Effector memory CD8-positive, alpha-beta T cell (primary cell): ENCODE measurements around the gene NELFB.

Experiments used
- ATAC-seq: fragments of 150-1000 bp; cut with Tn5 transposase; replicated peaks from 2 replicates; pipeline ENCODE4 v1.10.0; 2021; ENCODE audit warnings: mild to moderate bottlenecking, moderate library complexity
- DNase-seq, 3 experiments: peaks; one replicate each; pipeline ENCODE4 v3.0.0; 2021
- H3K27ac Mint-ChIP-seq, 2 donors: one replicate each; pipeline ENCODE4 v1.8.0; 2022; ENCODE audit warnings: mild to moderate bottlenecking in 2 of 2, mixed read lengths in 2 of 2, moderate library complexity in 2 of 2
- H3K27me3 Mint-ChIP-seq, 2 donors: one replicate each; pipeline ENCODE4 v1.8.0; 2022; ENCODE audit warnings: mixed read lengths in 2 of 2
- H3K36me3 Mint-ChIP-seq: one replicate; pipeline ENCODE4 v1.8.0; 2022; ENCODE audit warnings: mild to moderate bottlenecking, moderate library complexity, mixed read lengths; ENCODE audit not compliant: insufficient read depth
- H3K4me1 Mint-ChIP-seq, 2 donors: one replicate each; pipeline ENCODE4 v1.8.0; 2022; ENCODE audit warnings: low read depth in 2 of 2, mixed read lengths in 2 of 2
- H3K4me3 Mint-ChIP-seq, 2 donors: one replicate each; pipeline ENCODE4 v1.8.0; 2022; ENCODE audit warnings: mild to moderate bottlenecking in 2 of 2, mixed read lengths in 2 of 2, moderate library complexity in 2 of 2
- H3K9me3 Mint-ChIP-seq, 2 donors: one replicate each; pipeline ENCODE4 v1.8.0; 2022; ENCODE audit warnings: mixed read lengths in 2 of 2

Gene NELFB

DNA sequence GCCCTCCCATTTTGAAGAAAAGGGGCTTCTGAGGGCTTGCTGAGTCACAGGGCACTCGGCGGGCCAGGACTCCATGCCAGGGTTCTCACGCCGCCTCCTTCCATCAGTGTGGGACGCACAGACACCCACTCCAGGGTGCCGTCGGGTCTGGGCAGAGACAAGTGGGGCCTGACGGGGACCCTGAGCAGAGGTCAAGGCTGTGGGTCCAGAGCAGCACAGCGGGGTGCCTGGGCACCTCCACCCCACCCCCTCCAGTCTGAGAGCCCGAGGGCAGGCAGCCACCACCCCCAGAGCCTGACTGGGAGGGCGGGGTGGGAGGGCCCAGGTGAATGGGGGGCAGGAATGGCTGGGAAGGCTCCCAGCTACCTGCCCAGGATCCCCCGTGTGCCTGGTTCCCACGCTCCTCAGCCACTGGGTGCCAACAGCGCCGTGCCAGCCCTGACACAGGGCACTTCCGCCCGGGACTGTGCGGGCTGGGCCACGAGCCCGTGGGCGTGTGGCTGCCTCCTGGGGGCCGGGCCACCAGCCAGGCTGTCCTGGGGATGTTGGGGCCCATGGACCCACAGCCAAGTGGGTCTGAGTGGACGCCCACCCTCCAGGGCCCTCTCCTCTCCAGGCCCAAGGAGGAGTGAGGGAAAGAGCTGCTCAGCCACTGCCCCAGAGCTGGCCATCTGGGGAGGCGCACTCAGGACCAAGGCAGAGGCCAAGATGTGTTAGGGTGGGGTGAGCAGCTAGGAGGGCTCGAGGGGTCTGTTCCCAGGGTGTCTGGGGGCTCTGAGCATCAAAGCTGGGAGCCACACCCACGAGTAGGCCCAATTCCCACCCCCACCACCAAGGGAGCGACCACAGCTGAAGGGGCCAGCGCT is 57.1 kb downstream of the NELFB start:
- DNase-seq (no peak), ATAC-seq (no peak)
- no peaks in the 10 kb centered on the region for H3K36me3 Mint-ChIP-seq
- no peak overlapping the region for H3K4me3 Mint-ChIP-seq
- H3K4me1 Mint-ChIP-seq = peaks cover 0 to under 1% of the 10 kb centered on the region in 2 donors
- H3K9me3 Mint-ChIP-seq = no peaks in the 10 kb centered on the region
- peaks cover 7 to 8% of the 10 kb centered on the region in 2 donors for H3K27me3 Mint-ChIP-seq
- H3K27ac Mint-ChIP-seq = no peak overlapping the region

DNA sequence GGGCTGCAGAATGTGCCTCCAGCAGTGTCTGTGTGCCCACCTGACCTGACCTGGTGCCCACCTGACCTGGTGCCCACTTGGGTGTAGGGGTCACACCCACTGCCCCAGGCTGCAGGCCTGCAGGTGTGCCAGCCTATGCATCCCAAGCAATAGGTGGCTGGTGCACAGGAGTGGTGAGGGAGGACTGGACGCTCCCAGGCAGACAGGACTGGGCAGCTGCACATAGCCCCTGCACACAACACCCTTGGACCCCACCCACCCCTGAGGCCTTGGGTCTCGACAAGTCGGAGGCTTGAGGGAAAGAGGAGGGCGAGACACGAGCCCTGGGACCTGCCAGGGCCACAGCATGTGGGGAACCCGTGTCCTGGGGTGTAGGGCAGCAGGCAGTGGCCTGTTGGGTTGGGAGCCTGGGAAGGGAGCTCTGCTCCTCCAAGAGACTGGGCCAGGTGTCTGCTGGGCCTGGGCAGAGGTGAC is 57.8 kb downstream of the NELFB start:
- Mint-ChIP-seq H3K27ac (no peak overlapping the region), H3K4me1 (no peaks in the 10 kb centered on the region), H3K27me3 (peaks cover 7 to 9% of the 10 kb centered on the region in 2 donors), H3K9me3 (no peaks in the 10 kb centered on the region), H3K36me3 (no peaks in the 10 kb centered on the region), H3K4me3 (no peak overlapping the region)
- no peak for DNase-seq
- no peak for ATAC-seq

DNA sequence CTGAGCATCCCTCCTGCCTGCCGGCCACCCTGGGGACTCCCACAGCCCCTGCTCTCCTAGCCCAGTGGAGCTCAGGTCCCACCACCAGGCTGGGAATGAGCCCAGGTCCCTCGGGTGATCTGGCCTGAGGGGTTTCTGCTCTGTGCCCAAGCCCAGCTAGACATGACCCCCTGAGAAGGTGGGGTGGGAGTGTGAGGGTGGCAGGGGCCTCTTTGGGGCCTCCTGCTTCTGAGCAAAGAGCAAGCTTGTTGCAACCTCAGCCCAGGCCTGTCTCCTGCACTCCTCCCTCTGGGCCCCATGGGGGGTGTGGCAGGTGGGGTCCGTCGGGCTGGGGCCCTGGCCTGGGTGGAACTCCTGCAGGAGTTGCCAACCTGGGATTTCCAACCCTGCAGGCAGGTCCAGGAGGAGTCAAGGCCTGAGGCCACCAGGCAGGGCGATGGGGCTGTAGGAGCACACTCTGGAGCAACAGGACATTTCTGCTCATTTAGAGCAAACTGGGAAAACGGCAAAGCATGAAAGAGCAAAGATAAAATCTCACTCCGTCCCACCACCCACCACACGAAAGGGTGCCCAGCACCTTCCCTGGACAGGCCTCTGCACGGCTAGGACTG is 58.3 kb downstream of the NELFB start:
- ATAC-seq = no peak
- no peaks in the 10 kb centered on the region for H3K9me3 Mint-ChIP-seq
- H3K27ac Mint-ChIP-seq = no peak overlapping the region
- DNase-seq = no peak
- peaks cover 7 to 9% of the 10 kb centered on the region in 2 donors for H3K27me3 Mint-ChIP-seq
- no peak overlapping the region for H3K4me3 Mint-ChIP-seq
- no peaks in the 10 kb centered on the region for H3K4me1 Mint-ChIP-seq
- H3K36me3 Mint-ChIP-seq = no peaks in the 10 kb centered on the region

DNA sequence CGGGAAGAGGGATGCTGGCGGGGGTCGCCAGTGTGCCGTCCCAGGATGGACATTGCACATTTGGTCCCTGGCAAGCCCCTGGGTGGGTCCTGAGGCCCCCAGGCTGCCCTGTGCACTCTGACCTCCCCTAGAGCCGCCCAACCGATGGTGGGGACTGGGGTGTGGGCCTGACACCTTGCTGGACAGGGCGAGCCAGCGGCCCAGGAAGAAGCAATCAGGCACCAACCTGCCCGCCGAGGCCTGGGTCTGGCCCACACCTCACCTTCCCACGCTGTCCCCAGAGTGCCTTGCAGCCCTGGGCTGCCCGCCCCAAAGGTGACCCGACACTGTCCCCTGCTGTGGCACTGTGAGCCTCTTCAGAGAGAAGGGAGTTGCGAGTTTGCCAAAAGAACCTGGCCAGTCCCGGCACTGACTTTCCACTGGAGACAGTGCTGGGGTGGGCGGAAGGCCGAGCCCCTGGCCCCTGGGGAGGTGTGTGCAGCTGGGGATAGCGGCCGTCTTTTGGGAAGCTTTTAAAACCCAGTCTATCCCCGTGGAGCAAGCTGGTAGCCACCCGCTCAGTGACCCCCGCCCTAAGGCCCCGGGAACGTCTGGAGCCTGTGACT is 58.9 kb downstream of the NELFB start:
- ATAC-seq = no peak
- no peak overlapping the region for H3K27ac Mint-ChIP-seq

DNA sequence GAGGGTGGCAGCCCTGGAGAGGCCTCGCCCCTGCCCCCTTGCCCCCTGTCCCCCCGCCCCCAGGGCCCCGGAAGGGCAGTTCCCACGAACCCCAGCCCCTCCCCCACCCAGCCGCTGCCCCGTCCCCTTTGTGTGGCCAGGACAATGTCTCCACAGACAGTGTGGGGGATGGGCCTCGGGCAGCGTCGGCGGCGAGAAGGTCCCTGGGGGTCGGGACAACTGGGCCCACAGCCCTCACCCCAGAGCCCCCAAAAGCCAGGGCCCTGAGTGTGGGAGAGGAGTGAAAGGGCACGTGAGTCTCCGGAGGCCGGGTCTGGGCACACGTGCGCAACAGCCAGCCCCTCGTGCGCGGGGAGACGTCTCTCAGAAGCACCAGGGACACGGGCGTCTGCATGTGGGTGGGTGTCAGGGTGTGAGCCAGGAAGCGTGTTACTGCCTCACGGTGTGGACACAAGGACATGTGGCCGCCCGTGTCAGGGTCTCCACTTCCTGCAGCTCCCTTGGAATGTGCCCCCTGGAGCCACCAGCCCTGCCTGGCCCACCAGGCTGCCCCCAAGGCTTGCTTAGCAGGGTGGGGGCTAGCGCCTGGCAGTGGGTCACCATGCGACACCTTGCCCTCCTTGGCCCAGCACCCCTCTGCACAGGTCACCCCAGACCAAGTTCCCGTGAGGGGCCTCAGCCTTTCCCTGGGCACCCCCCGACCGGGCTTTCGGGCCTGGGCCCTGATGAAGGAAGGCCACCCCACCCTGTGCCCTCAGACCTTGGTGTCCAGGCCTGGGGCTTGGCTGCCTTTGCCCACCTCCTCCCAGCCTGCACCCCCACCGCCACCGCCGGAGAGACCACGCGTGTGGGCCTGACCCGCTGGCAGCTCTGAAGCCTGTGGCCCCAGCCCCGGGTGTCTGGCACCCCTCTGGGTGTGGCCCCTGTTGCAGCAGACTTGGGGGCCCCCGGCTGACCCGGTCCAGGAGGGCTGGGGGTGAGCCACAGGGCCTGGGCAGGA is 59.7 kb downstream of the NELFB start:
- Mint-ChIP-seq H3K36me3 (no peaks in the 10 kb centered on the region), H3K9me3 (no peaks in the 10 kb centered on the region), H3K27ac (no peak overlapping the region), H3K4me3 (no peak overlapping the region), H3K27me3 (peaks cover 7 to 9% of the 10 kb centered on the region in 2 donors), H3K4me1 (no peaks in the 10 kb centered on the region)
- ATAC-seq = no peak
- no peak for DNase-seq

More for the DNA sequence above, 58.9 kb downstream of the NELFB start:
- no peak for DNase-seq
- no peak overlapping the region for H3K4me3 Mint-ChIP-seq
- peaks cover 7 to 9% of the 10 kb centered on the region in 2 donors for H3K27me3 Mint-ChIP-seq
- no peaks in the 10 kb centered on the region for H3K4me1 Mint-ChIP-seq
- no peaks in the 10 kb centered on the region for H3K9me3 Mint-ChIP-seq
- no peaks in the 10 kb centered on the region for H3K36me3 Mint-ChIP-seq

DNA sequence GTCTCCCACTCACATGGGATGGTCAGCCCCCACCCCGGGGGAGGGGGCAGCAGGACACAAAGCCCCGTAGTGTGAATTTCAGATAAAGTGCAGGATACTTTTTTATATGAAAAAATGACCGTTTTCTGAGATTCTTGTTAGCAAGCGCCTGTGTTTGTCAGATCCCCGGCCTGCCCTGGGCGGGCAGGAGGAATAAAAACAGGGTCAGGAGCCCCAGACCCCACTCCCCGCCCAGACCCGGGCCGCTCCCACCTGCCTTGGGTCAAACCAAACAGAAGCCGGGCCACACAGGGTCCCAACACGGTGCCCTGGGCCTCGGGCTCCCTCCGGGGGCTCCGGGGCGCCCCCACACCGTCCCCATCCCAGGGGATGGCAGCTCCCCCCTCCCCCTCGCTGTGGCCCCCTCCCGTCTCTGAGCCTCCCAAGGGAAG is 60.5 kb downstream of the NELFB start:
- Mint-ChIP-seq H3K9me3 (no peaks in the 10 kb centered on the region), H3K4me1 (no peaks in the 10 kb centered on the region), H3K27ac (no peak overlapping the region), H3K4me3 (no peak overlapping the region), H3K27me3 (peaks cover 7 to 9% of the 10 kb centered on the region in 2 donors), H3K36me3 (no peaks in the 10 kb centered on the region)
- no peak for DNase-seq
- no peak for ATAC-seq

DNA sequence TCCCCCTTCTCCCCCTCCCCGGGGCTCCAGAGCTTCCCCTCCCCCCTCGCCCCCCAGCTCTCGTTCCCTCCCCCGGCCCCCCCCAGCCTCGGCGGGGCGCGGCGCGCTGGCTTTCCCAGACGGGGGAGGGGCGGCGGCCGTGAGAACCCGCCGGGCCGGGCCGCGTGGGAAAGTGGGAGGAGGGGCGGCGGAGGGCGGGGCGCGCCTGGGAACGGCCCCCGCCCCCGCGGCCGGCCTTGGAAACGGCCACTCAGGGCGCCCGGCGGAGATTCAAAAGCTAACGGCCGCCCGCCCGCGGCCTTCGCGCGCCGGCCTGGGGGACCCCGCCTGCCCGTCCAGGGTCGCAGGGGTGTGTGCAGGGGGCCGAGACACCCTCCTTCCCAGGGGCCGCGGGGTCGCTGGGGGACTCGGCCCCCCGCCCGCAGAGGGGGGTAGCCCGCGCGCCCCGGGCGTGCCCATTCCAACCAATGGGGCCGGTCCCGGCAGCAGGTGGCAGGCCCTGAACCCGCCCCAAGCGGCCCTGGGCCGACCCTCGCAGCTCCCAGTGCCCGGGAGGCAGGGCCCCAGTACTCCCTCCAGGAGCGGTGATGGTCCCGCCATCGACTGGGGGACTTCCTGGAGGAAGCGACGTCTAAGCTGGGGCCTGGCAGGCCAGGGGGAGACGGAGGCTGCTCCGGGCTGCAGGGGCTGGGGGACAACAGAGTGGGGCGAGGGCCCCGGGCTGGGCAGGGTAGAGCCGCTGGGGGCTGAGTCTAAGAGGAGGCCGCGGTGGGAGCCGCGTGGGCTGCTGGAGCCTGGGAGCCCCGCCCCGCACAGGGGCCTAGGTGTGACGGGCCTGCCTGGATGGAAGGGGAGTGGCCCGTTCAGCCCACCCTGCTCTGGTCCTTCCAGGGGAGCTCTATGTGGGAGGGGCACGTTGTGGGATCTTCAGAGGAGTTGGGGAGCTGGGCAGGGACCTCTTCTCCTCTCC is 61.2 kb downstream of the NELFB start:
- DNase-seq (no peak), ATAC-seq (no peak)
- Mint-ChIP-seq H3K4me1 (no peaks in the 10 kb centered on the region), H3K9me3 (no peaks in the 10 kb centered on the region), H3K27ac (no peak overlapping the region), H3K4me3 (no peak overlapping the region), H3K27me3 (peaks cover 7 to 9% of the 10 kb centered on the region in 2 donors), H3K36me3 (no peaks in the 10 kb centered on the region)

DNA sequence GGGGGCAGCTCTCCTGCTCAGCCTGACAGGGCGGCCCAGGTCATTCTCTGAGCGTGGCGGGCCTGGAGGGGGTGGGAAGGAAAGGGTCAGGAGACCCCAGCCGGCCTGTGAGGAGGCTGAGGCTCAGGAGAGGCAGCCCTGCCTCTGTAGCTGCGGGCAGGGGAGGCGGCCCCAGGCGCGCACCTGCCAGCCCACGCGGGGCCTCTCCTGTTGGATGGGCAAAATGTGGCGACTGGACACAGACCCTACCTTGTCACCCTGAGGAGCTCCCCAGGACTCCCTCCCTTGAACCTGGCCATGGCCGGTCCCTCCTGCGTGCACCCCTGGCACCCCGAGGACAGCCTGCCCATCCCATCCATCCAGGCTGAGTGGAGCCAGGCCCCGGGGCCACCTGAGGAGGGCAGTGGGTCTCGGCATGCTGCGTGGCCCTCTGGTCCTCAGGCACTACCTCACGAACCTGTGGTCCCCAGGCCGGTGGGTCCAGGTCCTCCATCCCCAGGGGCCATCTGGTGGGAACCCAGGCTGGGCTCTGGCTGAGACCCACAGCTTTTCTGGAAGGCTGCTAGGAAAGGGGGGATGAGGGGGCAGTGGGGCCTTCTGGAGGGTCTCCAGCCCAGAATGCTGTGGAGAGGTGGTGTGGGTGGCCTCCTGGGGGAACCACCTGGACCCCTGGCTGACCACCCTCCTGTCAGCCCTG is 62.0 kb downstream of the NELFB start:
- Mint-ChIP-seq H3K4me3 (no peak overlapping the region), H3K36me3 (no peaks in the 10 kb centered on the region), H3K9me3 (no peaks in the 10 kb centered on the region), H3K27ac (no peak overlapping the region), H3K27me3 (peaks cover 7 to 9% of the 10 kb centered on the region in 2 donors), H3K4me1 (no peaks in the 10 kb centered on the region)
- ATAC-seq = no peak
- no peak for DNase-seq

DNA sequence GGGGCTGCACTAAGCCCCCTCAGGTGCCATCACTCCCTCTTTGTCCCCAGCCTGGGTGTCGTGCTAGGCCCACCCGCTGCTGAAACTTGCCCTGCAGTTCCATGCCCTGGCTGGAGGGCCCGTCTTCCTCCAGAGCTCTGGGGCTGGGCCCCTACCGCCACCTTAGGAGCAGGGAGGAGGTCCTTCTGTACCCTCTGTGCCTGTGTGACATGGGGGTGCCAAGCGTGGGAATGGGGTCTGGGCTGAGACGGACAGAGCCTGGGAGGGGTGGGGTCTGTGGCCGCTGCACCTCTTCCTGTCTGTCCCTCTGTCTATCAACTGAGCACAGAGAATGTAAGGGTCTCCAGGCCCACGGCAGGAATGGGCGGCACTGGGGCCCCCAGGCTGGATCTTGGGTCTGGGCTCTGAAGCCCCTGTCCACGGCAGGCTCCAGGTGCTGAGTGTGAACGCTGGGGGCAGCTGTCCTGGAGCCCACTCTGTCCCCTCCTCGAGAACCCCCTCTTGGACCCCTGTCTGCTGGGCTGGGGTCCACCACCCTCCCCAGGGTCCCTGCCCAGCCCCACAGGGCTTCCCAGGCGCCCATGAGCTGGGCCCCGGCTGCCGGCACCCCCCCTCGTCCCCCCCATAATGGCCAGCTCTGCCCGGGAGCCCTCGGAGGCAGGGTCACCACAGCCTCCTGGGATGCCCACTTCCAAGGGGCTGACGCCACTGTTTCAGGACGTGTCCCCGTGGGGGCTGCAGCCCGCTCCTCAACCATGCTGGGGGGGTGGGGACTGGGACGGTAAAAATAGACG is 62.8 kb downstream of the NELFB start:
- Mint-ChIP-seq H3K4me3 (no peak overlapping the region), H3K36me3 (no peaks in the 10 kb centered on the region), H3K9me3 (no peaks in the 10 kb centered on the region), H3K27ac (no peak overlapping the region), H3K27me3 (peaks cover 7 to 9% of the 10 kb centered on the region in 2 donors), H3K4me1 (no peaks in the 10 kb centered on the region)
- DNase-seq (no peak), ATAC-seq (no peak)

DNA sequence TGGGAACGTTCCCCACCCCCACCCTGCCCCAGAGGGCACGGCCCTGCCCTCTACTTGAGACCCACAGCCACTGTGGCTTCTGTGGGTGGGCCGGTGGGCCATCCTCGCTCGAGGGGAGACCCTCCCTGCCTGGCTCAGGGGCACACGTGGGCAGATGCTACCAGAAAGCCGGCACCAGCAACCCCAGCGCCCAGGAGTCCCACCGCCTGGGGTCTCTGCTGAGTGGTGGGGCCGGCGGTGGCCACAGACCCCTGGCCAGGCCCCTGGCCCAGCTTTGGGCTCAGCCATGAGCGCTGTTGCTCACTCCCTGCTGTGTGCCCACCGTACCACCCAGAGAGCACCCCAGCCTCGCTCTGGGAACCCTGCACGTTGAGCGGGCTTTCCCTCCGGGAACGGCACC is 63.5 kb downstream of the NELFB start:
- H3K4me1 Mint-ChIP-seq = no peaks in the 10 kb centered on the region
- no peak for ATAC-seq
- peaks cover 7 to 9% of the 10 kb centered on the region in 2 donors for H3K27me3 Mint-ChIP-seq
- H3K36me3 Mint-ChIP-seq = no peaks in the 10 kb centered on the region
- H3K9me3 Mint-ChIP-seq = no peaks in the 10 kb centered on the region
- DNase-seq = no peak
- H3K27ac Mint-ChIP-seq = no peak overlapping the region
- H3K4me3 Mint-ChIP-seq = no peak overlapping the region

DNA sequence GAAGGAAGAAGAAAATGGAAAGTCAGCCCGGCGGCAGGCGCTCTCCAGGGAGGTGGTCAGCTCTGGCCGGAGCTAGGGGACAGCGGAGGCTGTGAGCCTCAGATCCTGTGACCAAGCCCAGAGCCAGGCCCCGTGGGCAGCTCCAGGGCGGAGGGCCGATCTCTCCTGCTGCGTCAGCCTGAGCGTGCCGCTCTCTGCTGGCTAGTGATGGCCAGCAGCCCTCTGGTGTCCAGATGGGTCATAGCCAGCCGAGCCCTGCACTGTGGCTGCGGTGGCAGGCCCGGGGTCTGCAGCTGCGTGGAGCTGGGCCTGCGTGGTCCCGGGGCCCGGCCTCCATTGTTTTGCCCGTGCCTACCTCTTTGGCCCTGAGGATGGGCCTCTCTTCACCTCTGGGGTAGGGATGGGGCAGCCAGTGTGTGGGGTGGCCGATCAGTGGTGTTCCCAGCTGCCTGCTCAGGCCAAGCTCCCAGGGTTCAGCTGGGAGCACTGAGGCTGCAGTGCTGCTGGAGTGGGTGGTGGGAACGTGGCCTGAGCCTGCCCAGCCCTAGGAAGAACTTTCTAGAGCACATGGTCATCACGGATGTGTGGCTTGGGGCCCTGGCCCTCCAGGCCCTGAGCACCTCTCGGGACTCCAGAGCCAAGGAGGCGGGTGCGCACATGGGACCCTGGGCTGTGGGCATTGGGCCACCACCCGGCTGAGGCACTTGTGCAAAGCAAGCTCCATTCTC is 64.0 kb downstream of the NELFB start:
- no peak overlapping the region for H3K27ac Mint-ChIP-seq
- DNase-seq (no peak), ATAC-seq (no peak)
- no peaks in the 10 kb centered on the region for H3K36me3 Mint-ChIP-seq
- no peaks in the 10 kb centered on the region for H3K9me3 Mint-ChIP-seq
- H3K27me3 Mint-ChIP-seq = peaks cover 7 to 9% of the 10 kb centered on the region in 2 donors
- H3K4me3 Mint-ChIP-seq = no peak overlapping the region
- no peaks in the 10 kb centered on the region for H3K4me1 Mint-ChIP-seq
